Esophagus (tissue), 2 donors: Measurements from ENCODE around the gene ENOX1. TPM values are rescaled to one million over a fixed set of nuclear protein-coding genes. Genes with fewer than 3 reads are reported as not detected.
"Not testable (repeated sequence)": the region's sequence is repeated elsewhere in the genome, so short reads cannot be mapped to it uniquely, and the experiment has no call there.

Experiments
- H3K27ac ChIP-seq, 2 donors: one replicate each; pipeline ENCODE4 v1.5.1; 2013; ENCODE audit warnings: low read depth in 2 of 2, mild to moderate bottlenecking in 2 of 2, inconsistent platforms in 1 of 2, low read length in 1 of 2, moderate library complexity in 1 of 2
- H3K27me3 ChIP-seq, 2 donors: one replicate each; pipeline ENCODE4 v1.6.1; 2013; ENCODE audit warnings: low read length in 2 of 2, control low read depth in 1 of 2, mild to moderate bottlenecking in 1 of 2; ENCODE audit not compliant: insufficient read depth in 2 of 2, control insufficient read depth in 1 of 2
- H3K36me3 ChIP-seq, 2 donors: one replicate each; pipeline ENCODE4 v1.6.1; 2013; ENCODE audit warnings: low read length in 1 of 2; ENCODE audit not compliant: control insufficient read depth in 2 of 2, insufficient read depth in 2 of 2
- H3K4me1 ChIP-seq, 2 donors: one replicate each; pipeline ENCODE4 v1.6.1; 2013; ENCODE audit warnings: low read length in 1 of 2; ENCODE audit not compliant: control insufficient read depth in 2 of 2, insufficient read depth in 2 of 2
- H3K4me3 ChIP-seq, 2 donors: one replicate each; pipeline ENCODE4 v1.5.1; 2013; ENCODE audit warnings: low read length in 2 of 2, mild to moderate bottlenecking in 2 of 2, low read depth in 1 of 2, moderate library complexity in 1 of 2
- H3K9me3 ChIP-seq, 2 donors: one replicate each; pipeline ENCODE4 v1.6.1; 2013; ENCODE audit warnings: mild to moderate bottlenecking in 2 of 2, low read depth in 1 of 2, low read length in 1 of 2, moderate library complexity in 1 of 2; ENCODE audit not compliant: control insufficient read depth in 2 of 2, insufficient read depth in 1 of 2
- WGBS, 2 donors: extraction: QIAGEN DNeasy Blood & Tissue Kit; methylation state at CpG; one replicate each; pipeline ENCODE4 v1.1.7; 2013; 5-methylcytosine and 5-hydroxymethylcytosine counted together
- polyA plus RNA-seq, 2 donors: library from polyadenylated mRNA; stranded (reverse); fragments of 200-250 nt; gene quantifications; one replicate each; pipeline ENCODE4 v1.2.3, GENCODE V29; 2013
- donor health status: healthy with polysubstance abuse.
- donor health status: Bipolar disorder and iron deficiency.

ENOX1 gene
- polyA plus RNA-seq, result under 1 TPM; 0.10 to 0.29 TPM

DNA sequence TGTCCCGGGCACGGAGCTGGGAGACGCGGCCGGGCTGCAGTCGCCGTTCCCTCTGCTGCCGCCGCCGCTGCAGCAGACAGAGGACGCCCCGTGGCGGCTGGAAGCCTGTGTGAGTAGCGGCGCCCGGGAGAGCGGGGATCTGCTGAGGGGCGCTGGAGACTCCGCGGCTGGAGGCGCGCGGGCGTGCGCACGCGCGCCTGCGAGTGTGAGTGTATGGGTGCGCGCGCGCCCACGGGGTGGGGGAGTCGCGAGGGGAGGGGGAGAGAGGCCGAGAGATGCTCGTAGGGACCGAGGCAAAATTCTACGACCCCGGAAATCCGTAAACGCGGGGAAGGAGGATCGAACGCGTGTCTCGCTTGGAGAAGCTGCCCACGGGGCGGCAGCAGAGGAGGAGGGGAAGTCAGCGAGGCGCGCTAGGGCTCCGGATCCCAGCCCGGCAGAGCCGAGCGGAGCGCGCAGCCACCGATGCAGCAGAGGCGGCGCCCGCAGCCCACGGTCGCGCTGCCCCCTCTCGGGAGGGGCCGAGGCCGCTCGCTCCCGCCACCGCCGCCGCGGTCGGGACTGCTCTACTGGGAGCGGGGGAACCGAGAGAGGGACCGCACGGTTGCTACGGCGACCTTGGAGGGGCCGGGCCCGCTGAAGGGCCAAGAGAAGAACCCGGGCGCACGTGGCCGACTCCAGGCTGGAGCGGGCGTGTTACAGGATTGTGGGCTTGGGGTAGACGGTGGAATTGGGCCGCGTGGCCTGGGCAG is at the start of gene ENOX1:
ENOX1 (minus strand) TSS at position 207 of the 752 bp plus-strand sequence.
- no peaks in the 10 kb centered on the region for H3K9me3 ChIP-seq
- H3K4me1 ChIP-seq, result peaks cover 4 to 16% of the 10 kb centered on the region in 2 donors
- no peaks in the 10 kb centered on the region for H3K27me3 ChIP-seq
- no peaks in the 10 kb centered on the region for H3K36me3 ChIP-seq
- peak within 1 kb of the TSS; percentile 43 to 47 for H3K27ac ChIP-seq
- peak within 1 kb of the TSS; percentile 52 to 54 for H3K4me3 ChIP-seq
- 1 to 2% methylated on average over 63 to 93 of the region's 93 CpGs for WGBS, 2 donors

DNA sequence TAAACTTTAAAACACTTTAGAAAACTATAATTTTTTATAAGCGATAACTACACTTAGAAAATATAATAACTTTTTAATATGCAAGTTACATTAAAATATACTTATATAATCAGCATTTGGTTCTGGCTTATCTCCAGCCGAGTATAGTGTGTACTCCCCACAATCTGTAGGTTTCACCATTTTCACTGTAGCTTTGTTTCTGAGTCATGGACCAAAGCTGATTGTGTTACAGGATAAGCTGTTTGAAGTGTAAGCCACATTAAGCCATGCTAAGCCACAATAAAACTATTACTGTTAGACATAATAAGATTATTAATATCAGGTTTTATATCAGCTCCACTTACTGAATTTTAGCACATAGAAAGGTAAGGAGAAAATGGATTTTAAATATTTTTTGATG is 48.9 kb upstream of the ENOX1 start:
- 69 to 88% methylated on average over 2 of the region's 2 CpGs for WGBS, 2 donors
- Histone ChIP-seq H3K27ac (no peak overlapping the region), H3K4me3 (no peak overlapping the region), H3K27me3 (no peaks in the 10 kb centered on the region), H3K4me1 (no peaks in the 10 kb centered on the region), H3K36me3 (no peaks in the 10 kb centered on the region), H3K9me3 (no peaks in the 10 kb centered on the region)

DNA sequence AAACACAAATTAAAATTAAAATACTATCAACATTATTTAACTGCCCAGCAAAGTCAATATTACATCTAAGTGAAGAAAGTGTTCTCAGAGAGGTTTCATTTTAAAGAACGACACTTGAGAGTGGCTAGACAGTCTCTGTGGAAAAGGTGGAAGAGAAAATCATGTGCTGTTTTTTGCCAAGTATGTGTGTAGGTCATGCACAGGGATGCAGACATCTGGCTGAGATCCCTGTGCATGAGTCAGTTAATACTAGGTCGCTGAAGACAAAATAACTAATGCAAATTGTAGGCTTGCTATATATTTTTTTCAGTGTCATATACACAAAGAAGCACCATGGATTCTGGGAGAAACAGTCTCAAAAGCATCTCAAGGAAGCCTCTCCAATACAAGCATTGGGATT is 44.3 kb upstream of the ENOX1 start:
- Histone ChIP-seq H3K4me1 (no peaks in the 10 kb centered on the region), H3K27ac (no peak overlapping the region), H3K9me3 (no peaks in the 10 kb centered on the region), H3K36me3 (no peaks in the 10 kb centered on the region), H3K4me3 (no peak overlapping the region), H3K27me3 (no peaks in the 10 kb centered on the region)
- WGBS, 2 donors, result 42 to 57% methylated on average over 2 of the region's 2 CpGs

DNA sequence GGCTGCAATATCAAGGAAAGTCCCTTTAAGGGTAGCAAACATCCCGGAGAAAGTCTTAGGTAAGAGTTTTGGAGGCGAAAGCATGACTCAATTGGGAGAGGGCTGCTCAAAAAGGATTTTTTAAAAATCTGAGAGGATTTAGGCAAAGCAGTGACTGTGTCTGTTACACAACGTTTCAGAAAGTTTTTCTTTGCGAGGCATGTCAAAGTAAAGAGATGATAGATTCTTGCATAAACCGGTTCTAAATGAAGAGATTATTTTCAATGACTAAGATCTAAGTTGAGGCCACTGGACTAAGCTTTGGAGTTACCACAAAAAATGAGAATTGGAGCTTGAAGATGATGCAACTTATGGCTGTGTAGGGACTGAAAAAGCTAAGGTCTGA is 43.7 kb upstream of the ENOX1 start:
- Histone ChIP-seq H3K36me3 (no peaks in the 10 kb centered on the region), H3K9me3 (no peaks in the 10 kb centered on the region), H3K4me1 (no peaks in the 10 kb centered on the region), H3K27me3 (no peaks in the 10 kb centered on the region), H3K4me3 (no peak overlapping the region), H3K27ac (peak overlapping the region in 1 of 2 donors; percentile 49)
- 34 to 46% methylated on average over 5 of the region's 5 CpGs for WGBS, 2 donors

DNA sequence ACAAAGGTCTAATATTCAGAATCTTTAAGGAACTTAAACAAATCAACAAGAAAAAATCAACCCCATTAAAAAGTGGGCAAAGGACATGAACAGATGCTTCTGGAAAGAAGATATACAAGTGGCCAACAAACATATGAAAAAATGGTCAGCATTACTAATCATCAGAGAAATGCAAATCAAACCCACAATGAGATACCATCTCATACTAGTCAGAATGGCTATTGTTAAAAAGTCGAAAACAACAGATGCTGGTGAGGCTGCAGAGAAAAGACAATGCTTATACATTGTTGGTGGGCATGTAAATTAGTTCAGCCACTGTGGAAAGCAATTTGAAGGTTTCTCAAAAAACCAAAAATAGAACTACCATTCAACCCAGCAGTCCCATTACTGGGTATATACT is 37.9 kb upstream of the ENOX1 start:
- WGBS, 2 donors, result 92 to 97% methylated on average over 1 of the region's 1 CpG

DNA sequence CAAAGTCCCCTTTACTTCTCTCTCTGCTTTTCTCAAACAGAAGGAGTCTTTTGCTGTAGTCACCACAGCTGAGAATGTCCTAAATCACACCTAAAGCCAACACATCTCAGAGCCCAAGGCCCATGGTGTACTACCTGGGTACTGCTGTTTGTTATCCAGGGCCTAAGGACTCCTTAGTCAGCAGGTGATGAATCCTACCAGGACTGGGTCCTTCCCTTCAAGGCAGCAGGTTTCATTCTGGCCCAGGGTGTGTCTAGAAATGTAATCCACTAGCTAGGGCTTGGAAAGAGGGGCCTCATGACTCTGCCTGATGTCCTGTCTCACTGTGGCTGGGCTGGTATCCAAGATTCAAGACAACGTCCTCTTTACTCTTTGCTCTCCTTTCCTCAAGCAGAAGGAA is 36.2 kb upstream of the ENOX1 start:
- WGBS, 2 donors, result 44 to 45% methylated on average over 1 of the region's 1 CpG
- Histone ChIP-seq H3K4me3 (no peak overlapping the region), H3K4me1 (no peaks in the 10 kb centered on the region), H3K27ac (no peak overlapping the region), H3K9me3 (no peaks in the 10 kb centered on the region), H3K27me3 (no peaks in the 10 kb centered on the region), H3K36me3 (peaks cover 0 to 2% of the 10 kb centered on the region in 2 donors)

More for the DNA sequence above, 37.9 kb upstream of the ENOX1 start:
- not testable (repeated sequence) for H3K9me3 ChIP-seq, H3K4me3 ChIP-seq, H3K27me3 ChIP-seq, H3K27ac ChIP-seq, H3K4me1 ChIP-seq, H3K36me3 ChIP-seq

DNA sequence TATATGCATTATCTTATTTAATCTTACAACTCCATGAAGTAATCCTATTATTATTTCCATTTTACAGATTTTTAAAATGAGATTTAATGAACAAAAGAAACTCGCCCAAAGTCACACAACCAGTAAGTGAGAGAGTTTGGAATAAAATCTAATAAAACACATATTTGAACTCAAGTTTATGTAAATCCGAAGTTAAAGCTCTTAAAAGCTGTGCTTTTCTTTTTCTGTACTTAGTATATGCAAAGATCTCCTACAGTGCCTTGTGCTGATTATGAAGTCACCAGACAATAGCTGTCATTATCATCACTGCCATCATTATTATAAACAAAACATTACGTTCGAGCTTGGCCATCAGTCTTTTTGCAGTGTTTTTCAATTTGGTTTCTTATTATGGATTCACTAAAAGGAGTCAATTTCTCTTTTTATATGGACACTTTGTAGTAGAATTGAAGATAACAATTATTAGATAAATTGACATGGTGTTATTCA is 29.7 kb upstream of the ENOX1 start:
- WGBS, 2 donors, result 74% methylated on average over 4 of the region's 4 CpGs
- Histone ChIP-seq H3K27ac (no peak overlapping the region), H3K4me1 (no peaks in the 10 kb centered on the region), H3K36me3 (no peaks in the 10 kb centered on the region), H3K9me3 (no peaks in the 10 kb centered on the region), H3K4me3 (no peak overlapping the region), H3K27me3 (no peaks in the 10 kb centered on the region)

DNA sequence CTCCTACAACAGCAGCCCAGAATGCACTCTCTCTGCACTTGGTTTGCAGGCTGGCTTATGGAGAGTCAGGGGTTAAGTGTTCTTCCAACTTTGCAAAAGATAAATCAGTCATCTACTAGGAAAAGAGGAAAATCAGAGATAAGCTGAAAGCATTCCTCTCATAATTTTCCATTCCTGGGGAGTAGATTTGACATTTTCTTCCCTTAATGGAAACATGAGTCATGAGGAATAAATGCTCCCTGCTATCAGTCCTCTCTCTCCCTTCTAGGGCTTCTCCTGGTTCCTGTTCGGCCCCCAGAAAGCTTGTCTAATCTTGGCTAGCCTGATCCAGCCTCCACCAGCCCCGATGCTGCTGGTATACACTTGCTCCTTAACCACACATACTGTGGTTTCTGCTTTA is 28.4 kb upstream of the ENOX1 start:
- Histone ChIP-seq H3K4me3 (no peak overlapping the region), H3K36me3 (no peaks in the 10 kb centered on the region), H3K9me3 (no peaks in the 10 kb centered on the region), H3K27ac (no peak overlapping the region), H3K27me3 (no peaks in the 10 kb centered on the region), H3K4me1 (no peaks in the 10 kb centered on the region)
- 37 to 50% methylated on average over 2 of the region's 2 CpGs for WGBS, 2 donors

DNA sequence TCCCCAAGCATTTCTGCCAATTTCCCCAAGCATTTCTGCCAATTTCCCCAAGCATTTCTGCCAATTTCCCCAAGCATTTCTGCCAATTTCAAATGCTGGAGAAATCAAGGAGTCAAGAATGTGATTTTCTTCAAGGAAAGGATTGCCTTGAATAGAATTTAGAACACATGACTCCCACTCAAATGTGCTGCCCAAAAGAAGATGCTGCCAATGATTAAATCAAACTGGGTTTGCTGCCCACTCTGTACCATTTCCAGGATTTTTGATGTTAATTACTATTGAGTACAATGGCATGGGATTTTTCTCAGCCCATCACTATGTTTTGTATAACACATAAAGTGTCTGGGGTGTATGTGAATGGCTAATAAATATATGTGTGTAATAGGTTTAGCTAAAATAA is 21.9 kb upstream of the ENOX1 start:
- H3K27ac ChIP-seq, result no peak overlapping the region

DNA sequence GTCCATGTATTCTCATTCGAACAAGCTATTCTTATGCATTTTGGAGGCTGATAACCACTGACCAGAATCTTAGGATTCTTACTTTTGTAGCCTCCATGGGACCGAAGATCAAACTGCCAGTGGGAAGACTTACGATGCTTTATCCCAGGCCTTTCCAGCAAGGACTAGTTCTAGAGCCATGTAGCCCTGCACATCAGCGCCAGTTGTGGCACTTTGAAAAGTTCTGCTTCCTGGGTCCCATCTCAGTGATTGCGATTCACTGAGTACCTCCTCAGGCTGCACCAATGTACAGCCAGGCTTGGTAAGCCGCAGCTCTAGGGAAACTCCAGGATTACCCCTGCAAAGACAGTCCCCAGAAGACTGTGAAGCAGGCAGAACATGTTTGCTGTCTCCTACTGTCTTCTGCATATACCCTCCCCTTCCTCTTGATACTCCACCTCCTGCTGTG is 18.9 kb upstream of the ENOX1 start:
- WGBS, 2 donors, result 88 to 91% methylated on average over 6 of the region's 6 CpGs
- Histone ChIP-seq H3K27ac (no peak overlapping the region), H3K36me3 (no peaks in the 10 kb centered on the region), H3K27me3 (no peaks in the 10 kb centered on the region), H3K4me3 (no peak overlapping the region), H3K4me1 (no peaks in the 10 kb centered on the region), H3K9me3 (no peaks in the 10 kb centered on the region)

More for the DNA sequence above, 21.9 kb upstream of the ENOX1 start:
- Histone ChIP-seq H3K36me3 (no peaks in the 10 kb centered on the region), H3K4me3 (no peak overlapping the region), H3K4me1 (no peaks in the 10 kb centered on the region), H3K27me3 (no peaks in the 10 kb centered on the region), H3K9me3 (no peaks in the 10 kb centered on the region)
